HL-60 (cell line): ENCODE results near the gene TMEM198.

Experiments used
- DNase-seq, 2 experiments: peaks; one replicate each; pipeline ENCODE4 v3.0.0-alpha.2; 2010 to 2020; ENCODE audit warnings: low read depth in 1 of 2, low spot score in 1 of 2
- H3K27ac ChIP-seq: fragments of 250-450 bp; sonication (Bioruptor Pico); replicated peaks from 2 replicates; pipeline ENCODE4 v1.5.1; 2020; ENCODE audit warnings: mild to moderate bottlenecking, moderate library complexity
- H3K27me3 ChIP-seq: fragments of 250-450 bp; sonication (Bioruptor Pico); 2 replicates; pipeline ENCODE4 v1.5.1; 2021; ENCODE audit warnings: mild to moderate bottlenecking, moderate library complexity; ENCODE audit not compliant: insufficient read depth, poor library complexity, severe bottlenecking
- H3K4me3 ChIP-seq: replicated peaks from 2 replicates; pipeline ENCODE4 v1.5.1; 2011; ENCODE audit warnings: mild to moderate bottlenecking, control low read depth, low read length; ENCODE audit not compliant: insufficient read depth
- CTCF ChIP-seq: IDR thresholded peaks from one replicate; pipeline ENCODE4 v1.5.1; 2011; ENCODE audit warnings: low read length, control low read depth, inconsistent platforms; ENCODE audit not compliant: insufficient read depth
- GABPA ChIP-seq: IDR thresholded peaks from 2 replicates; pipeline ENCODE4 v1.6.1; 2012; ENCODE audit warnings: low read depth
- POLR2AphosphoS5 ChIP-seq: IDR thresholded peaks from 2 replicates; pipeline ENCODE4 v1.6.1; 2012; ENCODE audit warnings: low read depth
- REST ChIP-seq: IDR thresholded peaks from 2 replicates; pipeline ENCODE4 v1.6.1; 2012; ENCODE audit warnings: low read depth; ENCODE audit not compliant: insufficient replicate concordance
- SPI1 ChIP-seq: IDR thresholded peaks from 2 replicates; pipeline ENCODE4 v1.6.1; 2012; ENCODE audit warnings: low read depth, mild to moderate bottlenecking, borderline replicate concordance

The TMEM198 gene

DNA sequence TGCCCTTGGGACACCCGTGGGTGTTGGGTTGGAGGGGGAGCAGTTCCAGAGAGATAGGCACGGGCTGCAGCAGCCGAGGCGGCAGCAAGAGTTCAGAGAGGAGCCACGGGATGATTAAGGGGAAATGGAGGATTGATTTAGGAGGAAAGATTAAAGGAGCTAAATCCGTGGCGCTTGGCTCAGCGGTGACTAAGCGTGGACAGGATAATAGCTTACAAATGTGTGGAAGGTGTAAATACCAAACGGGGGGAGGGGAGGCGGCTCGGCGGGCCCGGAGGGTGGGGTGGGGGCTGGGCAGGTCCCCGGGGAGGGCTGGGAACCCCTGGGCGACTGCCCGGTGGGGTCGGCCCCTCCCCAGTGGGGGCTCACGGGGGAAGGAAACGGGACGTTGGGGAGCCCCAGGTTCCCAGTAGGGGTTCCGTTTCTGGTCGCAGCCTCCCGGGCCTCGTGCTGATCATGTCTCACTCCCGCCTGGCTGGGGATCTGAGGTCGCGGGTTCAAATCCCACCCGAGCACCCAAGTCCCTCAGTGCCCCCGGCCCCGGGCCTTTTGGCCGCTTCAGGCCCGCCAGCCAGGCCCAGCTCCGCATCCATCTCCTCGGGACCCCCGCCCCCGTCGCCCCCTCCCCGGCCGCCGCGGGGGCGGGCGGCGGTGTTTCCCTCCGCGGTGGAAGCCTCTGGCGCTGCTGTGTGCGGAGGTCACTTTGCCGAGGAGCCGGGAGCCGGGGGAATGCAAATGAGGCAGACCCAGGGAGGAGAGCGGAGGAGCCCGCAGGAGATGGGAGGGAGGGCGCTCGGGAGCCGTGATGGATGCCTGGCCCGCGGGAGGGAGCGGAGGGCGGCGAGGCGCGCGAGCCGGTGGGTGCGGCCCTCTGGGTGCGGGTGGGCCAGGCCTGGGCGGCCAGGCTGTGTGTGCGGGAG, 21.5 kb upstream of the TMEM198 start:
- no peak overlapping the region for H3K27ac ChIP-seq
- no peak for DNase-seq
- no peak overlapping the region for H3K4me3 ChIP-seq
- TF ChIP-seq GABPA (no peak), POLR2AphosphoS5 (no peak), REST (no peak), CTCF (no peak), SPI1 (no peak)
- H3K27me3 ChIP-seq, result peaks cover 82% of the 10 kb centered on the region

GRCh38 chr2:219523031-219523671, 20.7 kb upstream of the TMEM198 start:
- no peak overlapping the region for H3K4me3 ChIP-seq
- H3K27ac ChIP-seq, result no peak overlapping the region
- H3K27me3 ChIP-seq, result peaks cover 84% of the 10 kb centered on the region
- no peak for DNase-seq
- TF ChIP-seq GABPA, result no peak
- TF ChIP-seq REST, result no peak
- no peak for TF ChIP-seq CTCF
- TF ChIP-seq SPI1, result peak; percentile 44; the same call in 1 of the 2 replicates

DNA sequence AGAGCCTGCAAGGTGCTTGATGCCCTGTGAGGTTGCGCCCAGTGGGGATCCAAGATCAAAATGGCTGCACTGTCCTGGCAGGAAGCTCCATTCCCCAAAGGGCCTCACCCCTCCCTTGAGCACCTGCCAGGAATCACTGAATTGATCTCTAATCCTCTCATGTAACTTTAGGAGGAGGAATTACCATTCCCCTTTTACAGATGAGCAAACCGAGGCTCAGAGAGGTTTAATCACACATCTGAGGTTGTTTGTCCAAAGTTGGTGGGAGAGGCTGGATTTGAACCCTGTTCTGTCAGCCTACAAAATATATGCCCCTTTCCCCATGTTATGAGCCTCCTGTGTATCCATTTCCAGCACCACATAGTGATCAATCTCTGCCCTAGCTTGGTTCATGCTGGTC, 19.0 kb upstream of the TMEM198 start:
- Histone ChIP-seq H3K4me3 (no peak overlapping the region), H3K27ac (no peak overlapping the region), H3K27me3 (peaks cover 89% of the 10 kb centered on the region)
- no peak for TF ChIP-seq SPI1
- TF ChIP-seq REST, result no peak
- TF ChIP-seq POLR2AphosphoS5, result no peak
- TF ChIP-seq CTCF, result no peak
- no peak for TF ChIP-seq GABPA
- no peak for DNase-seq
